OCI-M2 (cell line): ENCODE results near the gene FBXL7.

Source experiments
- DNase-seq: peaks from one replicate; lab custom pipeline; 2025; ENCODE audit not compliant: unreplicated experiment; lab: John Stamatoyannopoulos, UW

FBXL7 gene

DNA sequence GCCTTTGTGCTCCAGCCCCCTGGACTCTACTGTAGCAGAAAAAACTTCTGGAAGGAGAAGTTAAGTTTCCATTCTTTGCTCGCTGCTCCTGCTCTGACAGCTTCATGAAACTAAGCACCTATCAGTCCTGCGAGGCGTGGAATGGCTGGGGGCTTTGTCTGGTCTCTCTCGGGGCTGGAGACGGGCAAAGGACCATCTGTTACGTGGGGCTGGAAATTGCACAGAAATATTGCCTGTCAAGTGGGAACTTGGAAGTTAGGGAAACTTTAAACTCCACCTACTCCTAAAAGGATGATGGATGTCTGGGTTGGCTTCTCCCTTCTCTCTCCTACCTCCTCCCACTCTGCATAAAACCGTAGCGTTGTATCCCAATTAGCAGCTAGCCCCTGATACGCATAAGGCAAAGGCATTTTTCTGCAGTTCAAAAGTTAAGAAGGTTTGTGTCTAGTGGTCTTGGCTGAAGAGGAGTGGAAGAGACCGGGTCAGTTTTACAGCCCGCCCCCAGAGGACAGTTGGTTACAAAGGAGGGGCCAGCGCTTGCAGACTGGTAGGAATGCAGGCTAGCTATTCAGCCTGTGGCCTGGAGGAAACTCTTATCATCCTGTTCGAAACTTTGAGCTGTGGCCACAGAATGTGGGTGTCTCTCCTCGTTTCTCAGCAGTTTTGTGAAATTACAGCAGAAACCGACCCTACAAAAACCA is 1.3 kb downstream of the FBXL7 start:
- DNase-seq, result no peak

DNA sequence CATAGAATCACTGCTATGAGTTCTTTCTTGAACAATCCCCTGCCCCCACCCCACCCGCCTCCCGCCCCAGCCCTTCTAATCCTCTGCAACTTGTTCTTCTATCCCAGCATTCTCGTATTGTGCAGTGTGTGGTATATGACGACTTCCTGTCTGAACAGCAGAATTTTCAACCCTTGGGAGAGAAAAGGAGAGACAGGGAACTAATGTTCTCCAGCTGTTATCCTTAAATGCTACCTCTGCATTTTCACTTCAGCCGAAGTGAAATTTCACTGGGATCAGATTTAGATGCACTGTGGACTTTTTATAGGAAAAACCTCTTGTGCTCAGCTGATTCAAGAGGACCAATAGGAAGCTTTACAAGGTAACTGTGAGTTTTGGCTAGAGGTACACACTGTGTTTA is 2.2 kb downstream of the FBXL7 start:
- DNase-seq, result no peak

DNA sequence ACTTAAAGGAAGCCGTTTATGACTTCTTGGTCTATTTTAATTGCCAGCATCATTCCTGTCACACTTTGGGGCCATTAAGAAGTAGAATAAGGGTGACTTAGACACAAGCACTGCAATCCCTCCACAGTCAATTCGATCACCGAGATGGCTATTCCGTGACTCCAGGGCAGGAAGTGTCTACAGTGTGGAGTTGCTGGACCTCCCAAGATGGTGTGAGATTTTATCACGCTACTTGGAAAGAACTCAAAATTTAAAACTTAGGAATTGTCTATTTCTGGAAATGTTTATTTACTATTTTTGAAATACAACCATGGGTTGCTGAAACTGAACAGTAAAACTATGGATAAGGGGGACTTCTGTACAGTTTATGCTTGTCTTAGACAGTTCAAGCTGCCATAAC is 6.2 kb downstream of the FBXL7 start:
- DNase-seq, result no peak

DNA sequence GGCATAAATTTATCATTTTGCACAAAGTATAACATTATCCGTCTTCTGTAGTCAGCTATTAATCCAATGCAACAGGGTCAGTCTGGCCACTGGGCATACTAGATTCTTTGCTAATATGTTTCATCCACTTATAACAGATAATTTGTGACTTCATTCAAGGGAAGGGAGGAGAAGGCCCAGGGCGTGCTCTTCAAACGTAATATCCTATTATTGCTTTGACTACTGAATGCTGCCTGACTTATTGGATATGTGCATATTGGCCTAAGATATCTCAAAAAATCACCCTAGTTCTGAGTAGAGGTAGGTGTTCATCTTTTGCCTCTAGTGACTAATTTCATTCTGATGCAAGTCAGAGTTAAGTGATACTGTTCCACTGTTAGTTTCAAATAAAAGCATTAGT is 6.9 kb downstream of the FBXL7 start:
- no peak for DNase-seq

DNA sequence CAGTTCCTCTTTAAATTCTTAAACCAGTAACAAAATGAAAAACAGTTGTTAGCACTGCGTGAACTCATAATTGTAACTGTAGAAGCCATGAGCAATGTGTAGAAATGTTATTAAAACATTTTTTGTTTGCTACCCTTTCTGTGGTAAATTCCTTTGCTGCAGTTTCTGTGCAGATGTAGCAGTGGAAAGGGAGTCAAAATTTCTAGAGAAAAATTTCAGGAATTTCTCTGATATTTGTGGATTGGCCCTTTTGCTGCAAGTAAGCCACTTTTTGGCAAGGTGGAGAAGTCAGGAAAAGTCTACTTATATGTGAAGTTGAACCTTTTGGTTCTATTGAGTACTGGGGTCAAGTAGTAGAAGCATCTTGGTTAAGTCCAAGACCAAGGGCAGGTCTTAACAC is 10.1 kb downstream of the FBXL7 start:
- no peak for DNase-seq

DNA sequence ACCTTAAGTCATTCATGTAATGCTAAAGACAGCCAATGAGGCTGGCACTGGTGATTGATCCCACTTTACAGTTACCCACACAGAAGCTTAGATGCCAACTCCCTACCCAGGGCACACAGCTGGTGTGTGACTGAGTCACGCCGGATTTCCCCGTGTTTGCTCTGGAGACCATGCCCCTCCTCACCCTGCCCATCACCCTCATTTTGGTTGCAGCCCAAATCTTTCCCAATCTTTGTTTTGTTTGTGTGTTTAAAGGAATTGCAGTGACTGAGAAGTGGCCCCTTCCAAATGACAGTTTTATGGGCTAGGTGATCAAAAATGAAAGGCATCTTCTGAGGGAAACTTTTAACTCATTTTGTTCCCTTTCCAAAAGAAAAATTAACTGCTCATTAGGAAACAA is 10.9 kb downstream of the FBXL7 start:
- no peak for DNase-seq

DNA sequence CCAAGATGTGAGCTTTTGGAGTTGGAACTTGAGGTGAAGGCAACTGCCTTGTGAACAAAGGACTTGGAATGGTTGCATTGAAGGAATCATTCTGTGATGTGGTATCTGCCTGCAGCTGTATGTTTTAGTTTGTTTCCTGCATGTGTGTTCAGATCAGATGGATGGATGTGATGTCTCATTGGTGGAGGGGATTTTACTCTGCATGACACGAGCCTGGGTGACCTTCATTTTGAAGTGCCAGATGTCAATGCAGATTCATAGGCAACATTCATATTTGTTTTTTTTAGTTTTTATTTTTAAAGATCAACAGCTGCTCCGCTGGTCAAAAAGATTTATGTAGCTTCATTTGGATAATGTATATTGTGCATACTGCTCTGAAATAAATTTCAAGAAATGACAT is 13.5 kb downstream of the FBXL7 start:
- no peak for DNase-seq

DNA sequence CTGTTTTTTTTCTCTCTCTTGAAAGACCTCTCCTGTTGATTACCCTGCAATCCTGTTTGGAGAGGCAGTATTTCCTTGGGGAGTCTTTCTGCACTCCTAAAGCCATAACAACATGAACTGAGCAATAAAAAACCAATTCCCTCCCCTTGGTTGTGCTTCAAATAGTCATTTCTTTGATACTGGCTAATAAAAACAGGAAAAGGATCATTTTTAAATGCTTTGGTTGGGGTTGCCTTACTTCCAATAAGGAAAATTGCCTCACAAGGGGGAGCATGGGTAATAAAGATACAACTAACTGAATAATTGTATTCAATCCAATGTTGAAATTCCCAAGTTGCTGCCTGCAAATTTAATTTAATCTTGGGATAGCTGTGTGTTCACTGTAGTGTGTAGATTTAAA is 13.9 kb downstream of the FBXL7 start:
- no peak for DNase-seq

DNA sequence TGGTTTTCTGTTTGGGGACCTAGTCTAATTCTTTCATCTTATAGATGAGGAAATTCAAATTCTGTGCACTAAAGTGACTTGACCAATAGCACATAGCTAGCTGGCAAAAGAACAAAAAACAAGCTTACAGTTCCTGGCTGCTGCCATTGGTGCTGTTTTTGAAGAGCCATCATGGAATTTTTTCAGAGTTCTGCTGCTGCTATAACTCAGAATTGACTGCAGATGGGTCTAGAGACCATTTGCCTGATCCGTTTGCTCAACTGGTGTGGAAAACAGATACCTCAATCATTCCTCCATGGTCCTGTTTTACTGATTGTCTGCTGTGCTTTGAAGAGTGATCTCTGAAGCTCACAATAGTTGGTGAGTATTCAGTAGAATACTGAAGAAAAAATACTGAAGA is 15.2 kb downstream of the FBXL7 start:
- no peak for DNase-seq

DNA sequence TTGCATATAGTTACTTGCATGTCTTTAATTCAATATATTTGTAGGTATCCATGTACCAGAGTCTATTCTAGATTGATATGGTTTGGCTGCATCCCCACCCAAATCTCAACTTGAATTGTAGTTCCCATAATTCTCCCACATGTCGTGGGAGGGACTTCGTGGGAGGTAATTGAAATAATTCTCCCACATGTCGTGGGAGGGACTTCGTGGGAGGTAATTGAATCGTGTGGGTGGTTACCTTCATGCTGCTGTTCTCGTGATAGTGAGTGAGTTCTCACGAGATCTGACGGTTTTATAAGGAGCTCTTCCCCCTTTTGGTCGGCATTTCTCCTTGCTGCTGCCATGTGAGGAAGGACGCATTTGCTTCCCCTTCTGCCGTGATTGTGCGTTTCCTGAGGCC is 16.5 kb downstream of the FBXL7 start:
- DNase-seq, result no peak

DNA sequence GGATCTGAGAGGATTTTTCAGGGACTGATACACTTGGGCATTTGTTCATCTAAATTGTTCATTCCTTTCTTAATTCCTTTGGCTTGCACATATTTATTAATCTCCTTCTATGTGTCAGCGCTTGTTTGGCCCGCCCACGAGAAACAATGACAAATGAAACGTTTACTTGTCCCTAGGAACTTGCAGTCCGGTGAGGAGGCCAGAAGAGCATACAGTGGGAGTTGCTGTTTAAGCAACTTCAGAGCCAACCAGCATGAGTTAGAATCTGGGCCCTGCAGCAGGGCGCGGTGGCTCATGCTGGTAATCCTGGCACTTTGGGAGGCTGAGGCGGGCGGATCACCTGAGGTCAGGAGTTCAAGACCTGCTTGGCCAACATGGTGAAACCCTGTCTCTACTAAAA is 18.8 kb downstream of the FBXL7 start:
- DNase-seq, result no peak

DNA sequence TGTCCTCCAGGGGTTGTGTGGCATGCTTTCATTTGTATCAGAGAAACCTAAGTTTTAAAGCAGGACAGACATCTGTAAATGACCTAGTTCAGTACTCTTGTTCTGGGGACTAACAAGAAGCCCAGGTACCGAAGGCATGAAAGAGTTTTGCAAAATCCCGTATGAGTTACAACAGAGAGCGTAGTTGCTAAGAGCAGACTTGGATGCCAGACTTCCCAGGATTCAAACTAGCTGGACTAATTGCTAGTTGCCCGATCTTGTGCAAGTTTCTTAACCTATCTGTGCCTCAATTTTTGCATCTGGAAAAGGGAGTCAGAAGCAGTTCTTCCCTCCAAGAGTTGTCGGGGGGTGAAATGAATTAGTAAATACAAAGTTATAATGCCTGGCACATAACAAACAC is 20.9 kb downstream of the FBXL7 start:
- no peak for DNase-seq

DNA sequence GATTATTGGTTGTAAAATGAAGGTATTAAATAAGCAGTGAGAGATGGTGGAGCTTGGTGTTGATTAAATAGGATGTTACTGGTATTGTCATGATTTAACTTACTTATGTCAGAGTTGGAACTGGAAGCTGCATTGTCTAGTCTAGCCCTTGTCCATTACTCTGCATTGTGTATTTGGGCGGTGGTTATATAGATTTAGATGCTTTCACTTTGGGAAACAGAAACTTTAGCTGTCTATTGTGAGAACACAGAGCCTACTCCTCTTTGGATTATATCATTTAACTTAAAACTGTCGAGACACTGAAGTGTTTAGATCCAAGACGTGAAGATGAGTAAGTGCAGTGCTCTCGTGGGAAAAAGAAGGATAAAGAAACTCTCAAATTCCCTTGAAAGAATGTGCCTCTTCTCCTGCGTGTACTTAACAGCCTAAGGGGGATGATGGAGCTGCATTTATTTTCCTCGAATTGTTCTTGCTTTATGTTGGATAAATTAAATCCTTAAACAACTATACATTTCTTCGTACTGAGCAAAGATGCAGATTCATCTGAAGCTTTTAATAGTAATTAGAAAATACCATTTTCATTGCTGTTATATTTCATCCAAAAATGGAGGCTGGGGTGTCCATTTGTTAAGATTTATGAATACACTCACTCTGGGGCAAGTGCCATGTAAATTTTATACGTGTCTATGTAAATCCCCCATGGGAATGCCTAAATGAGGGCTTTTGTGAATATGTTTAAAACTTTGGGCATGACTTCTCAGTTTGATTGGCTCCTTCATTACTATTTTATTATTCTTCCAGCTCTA is 21.6 kb downstream of the FBXL7 start:
- DNase-seq, result no peak

DNA sequence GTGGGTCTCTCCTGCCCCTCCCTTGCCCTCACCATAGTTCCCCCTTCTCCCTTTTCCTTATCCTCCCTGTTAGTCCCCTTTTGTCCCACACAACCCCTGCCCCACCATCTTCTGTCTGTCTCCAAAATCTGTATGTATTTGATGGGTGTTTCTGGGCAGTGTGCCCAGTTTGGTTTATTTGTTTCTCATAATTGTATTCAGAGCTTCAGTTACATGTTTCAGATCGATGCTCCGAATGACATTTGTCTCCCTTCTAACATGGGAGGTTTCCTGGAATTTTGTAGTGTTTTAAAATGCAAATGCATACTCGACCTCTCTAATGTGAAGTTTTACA is 22.2 kb downstream of the FBXL7 start:
- DNase-seq, result no peak

DNA sequence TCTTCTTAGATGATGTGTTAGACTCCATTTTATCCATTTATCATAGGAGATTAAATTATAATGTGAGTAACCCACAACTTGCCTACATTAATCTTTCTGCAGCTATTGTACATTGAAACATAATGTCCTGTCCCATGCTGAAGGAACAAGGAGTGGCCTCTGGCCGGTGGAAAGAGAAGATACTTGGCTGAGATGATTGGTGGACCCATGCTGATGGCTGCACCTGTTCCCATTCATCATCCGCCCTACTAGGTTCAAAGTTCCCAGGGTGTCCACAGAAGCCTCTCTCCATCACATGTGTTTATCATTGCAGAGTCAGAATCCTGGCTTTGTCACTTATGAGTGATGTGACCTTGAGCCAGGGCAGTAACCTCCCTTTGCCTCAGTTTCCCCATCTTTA is 24.7 kb downstream of the FBXL7 start:
- DNase-seq, result no peak

DNA sequence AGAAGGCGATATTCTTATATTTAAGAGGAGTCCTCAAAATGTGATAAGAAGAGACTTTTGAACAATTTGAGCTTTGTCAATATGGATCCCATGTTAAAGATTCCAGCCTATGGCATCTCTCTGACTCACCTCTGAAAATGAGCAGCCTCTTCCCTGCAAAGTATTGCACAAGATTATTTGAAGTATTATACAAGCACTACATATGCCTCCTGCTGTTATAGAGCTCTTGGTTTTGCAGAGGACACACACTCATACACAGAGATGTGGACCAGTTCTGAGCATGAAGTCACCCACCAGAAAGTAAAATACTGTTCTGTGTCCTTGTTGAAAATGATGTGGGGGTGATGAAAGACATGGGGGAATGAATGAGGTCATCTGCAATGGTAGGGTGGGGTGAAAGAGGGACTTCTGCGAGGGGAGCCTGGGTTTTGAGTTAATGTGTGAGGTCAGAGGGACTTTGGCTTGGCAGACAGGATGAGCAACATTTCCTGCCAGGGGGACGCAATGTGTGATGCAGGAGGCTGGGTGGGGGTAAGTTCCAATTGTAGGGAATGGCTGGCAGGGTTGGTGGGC is 25.8 kb downstream of the FBXL7 start:
- no peak for DNase-seq

DNA sequence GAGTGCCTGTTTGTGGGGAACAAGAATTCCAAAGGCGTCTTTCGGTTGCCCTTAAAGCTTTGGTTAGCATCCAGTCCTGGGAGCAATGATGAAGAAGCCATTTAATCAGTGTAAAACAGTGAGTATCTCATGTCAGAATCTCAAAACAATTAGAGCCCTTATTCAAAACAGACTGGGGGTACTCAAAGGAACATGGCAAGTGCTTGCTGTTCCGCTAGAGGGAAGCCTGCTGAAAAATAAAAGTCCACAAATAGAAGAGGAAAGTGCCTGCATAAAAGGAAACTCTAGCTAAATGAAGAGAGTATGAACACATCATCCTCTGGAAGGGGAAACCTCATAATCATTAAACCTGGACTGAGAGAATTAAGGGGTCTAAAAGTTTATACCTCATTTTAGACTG is 26.4 kb downstream of the FBXL7 start:
- DNase-seq, result no peak

DNA sequence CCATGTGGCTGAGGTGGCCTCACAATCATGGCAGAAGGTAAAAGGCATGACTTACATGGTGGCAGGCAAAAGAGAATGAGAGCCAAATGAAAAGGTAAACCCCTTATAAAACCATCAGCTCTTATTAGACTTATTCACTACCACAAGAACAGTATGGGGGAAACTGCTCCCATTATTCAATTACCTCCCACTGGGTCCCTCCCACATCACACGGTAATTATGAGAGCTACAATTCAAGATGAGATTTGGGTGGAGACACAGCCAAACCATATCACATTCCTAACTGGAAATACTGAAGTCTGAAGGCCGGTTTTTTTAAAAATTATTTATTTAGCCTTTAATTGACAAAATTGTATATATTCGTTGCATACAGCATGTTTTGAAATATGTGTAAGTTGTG is 28.5 kb downstream of the FBXL7 start:
- DNase-seq, result no peak

DNA sequence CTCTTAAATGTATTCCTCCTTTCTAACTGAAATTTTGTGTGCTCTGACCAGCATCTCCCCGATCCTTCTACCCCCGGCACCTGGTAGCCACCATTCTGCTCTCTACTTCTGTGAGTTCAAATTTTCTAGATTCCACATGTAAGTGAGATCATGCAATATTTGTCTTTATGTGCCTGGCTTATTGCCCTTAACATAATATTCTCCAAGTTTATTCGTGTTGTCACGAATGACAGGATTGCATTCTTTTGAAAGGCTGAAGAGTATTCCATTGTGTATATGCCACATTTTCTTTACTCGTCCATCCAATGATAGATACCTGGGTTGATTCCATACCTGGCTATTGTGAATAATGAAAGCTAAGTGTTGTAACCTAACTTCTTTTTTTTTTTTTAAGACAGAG is 29.0 kb downstream of the FBXL7 start:
- no peak for DNase-seq

DNA sequence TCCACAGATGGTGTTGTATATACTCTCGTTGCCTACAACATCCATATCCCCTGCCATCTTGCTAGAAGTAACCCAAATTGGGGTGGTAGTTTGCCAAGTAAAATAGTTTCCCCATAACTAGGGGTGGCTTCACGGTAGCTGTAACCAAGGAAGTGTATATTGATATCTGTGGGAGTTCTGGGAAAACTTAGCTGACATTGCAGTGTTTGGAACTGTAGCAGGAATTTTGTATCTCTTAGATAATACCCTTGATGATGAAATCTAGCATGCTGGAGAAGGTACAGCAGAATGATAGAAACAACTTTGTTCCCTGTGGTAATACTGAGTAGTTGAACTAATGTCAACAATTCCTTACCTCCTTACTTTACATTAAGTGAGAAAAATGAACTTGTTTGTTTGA is 29.8 kb downstream of the FBXL7 start:
- no peak for DNase-seq

DNA sequence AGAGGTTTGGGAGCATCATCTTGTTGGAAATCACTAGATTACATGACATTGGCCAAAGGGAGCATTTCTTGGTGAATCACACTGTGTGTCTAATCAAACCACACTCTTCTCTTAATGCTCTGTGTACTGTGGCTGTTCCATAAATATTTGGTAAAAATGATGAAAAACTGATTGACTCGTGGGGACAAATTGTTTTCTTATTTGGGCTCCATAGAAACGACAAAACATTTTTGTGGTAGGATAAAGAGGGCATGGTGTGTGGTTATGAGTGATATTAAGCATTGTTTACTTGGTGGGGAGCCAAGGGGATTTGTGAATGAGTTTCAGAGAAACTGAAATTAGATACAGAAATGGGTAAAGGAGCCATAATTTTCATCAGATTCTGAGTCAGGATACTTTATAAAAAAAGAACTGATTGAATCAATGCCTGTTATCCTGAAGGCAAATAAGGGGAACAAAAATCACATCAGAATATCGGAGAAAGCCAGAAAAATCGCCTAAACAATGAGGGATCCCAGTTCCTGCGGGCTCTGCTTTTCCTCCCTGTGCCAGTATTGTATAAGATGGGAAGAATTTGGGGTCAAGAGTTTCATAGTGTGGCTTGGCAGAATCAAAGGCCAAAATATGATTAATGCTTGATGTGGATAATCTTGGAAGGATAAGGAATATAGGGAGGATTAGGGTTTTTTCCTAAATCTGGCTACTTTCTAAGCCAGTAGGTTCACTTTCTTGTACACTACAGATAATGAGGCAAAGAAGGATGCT is 33.3 kb downstream of the FBXL7 start:
- no peak for DNase-seq

DNA sequence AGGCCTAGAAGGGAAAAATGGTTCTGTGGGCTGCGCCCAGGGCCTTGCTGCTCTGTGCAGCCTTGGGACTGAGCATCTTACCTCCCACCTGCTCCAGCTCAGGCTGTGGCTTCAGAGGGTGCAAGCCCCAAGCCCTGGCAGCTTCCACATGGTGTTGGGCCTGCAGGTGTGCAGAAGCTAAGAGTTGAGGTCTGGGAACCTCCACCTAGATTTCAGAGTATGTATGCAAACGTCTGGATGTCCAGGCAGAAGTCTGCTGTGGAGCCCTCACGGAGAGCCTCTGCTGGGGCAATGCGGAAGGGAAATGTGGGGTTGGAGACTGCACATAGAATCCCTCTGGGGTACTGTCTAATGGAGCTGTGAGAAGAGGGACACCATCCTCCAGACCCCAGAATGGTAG is 36.0 kb downstream of the FBXL7 start:
- no peak for DNase-seq
